ENCODE results near the gene FBXO45. TPM values are rescaled to one million over a fixed set of nuclear protein-coding genes. Genes with fewer than 3 reads are reported as not detected.

Gene FBXO45
- total and polyA plus RNA-seq, 2 of the 4 experiments (the other 2 are of a cell fraction): 3.8 to 5.0 TPM

DNA sequence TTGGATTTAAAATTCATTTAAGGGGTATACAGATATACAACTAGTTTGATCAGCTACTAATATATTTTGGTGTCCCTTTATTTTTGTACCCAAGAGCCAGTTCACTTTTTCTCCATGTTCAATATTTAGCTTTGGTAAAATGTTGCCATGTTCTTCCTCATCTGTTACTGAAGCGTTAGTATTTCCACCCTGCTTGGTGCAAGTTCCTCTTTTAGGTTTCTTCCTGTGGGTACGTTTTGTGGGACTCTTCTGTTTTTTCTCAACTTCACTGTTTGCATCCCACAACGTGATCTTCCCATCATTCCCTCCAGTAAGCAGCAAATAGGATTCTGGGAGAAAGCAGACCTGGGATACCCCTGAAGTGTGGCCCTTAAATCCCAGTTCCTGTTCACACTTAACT, 14.3 kb upstream of the FBXO45 start:
- POLR2A ChIA-PET (ENCODE audit: unreplicated experiment): no interaction called here

More for the DNA sequence above, 14.3 kb upstream of the FBXO45 start:
- H2AK5ac ChIP-seq (ENCODE audit: low read depth, low read length): no peak overlapping the region
- no peak overlapping the region for H2BK15ac ChIP-seq (ENCODE audit: low read depth, low read length)
- no peak overlapping the region for H3K4ac ChIP-seq (ENCODE audit: low read depth, low read length)
- in situ Hi-C loops (cut with MboI; ENCODE audit: low sequenced_read_pairs) (no loop called here), dilution Hi-C loops (cut with HindIII; ENCODE audit: low sequenced_read_pairs, unreplicated experiment) (no loop called here), intact Hi-C loops (cut with micrococcal nuclease) (no loop called here)
- H3K27ac ChIP-seq (ENCODE audit: insufficient read depth, low read length): no peak overlapping the region
- no peak for TF ChIP-seq POLR2A (IDR thresholded peaks at IDR 0.05; ENCODE audit: low read depth, low read length)
- TF ChIP-seq RAD21 (IDR thresholded peaks at IDR 0.05; ENCODE audit: low read length): no peak
- DNase-seq: no peak
- no peak overlapping the region for H3K18ac ChIP-seq (ENCODE audit: low read depth, low read length)
- 100% methylated on average over 1 of the region's 3 CpGs; no CpG with 5 or more reads in 1 of the 2 experiments for WGBS, 2 experiments (ENCODE audit: extremely low coverage in 2 of 2, insufficient read length in 1 of 2)
- no peak overlapping the region for H3K4me2 ChIP-seq (ENCODE audit: low read depth, low read length)
- no peak overlapping the region for H2BK5ac ChIP-seq (ENCODE audit: low read depth, low read length, poor library complexity, severe bottlenecking)
- no peaks in the 10 kb centered on the region for H4K20me1 ChIP-seq (ENCODE audit: insufficient read depth, low read length)
- no peak for ATAC-seq (ENCODE audit: low read depth)
- peaks cover 5% of the 10 kb centered on the region; the same call in 1 of the 2 replicates for H3K9me3 ChIP-seq (ENCODE audit: control insufficient read depth, insufficient read depth, low read length)
- H4K91ac ChIP-seq (ENCODE audit: insufficient read depth, low read depth, low read length): no peak overlapping the region
- 0 out of 2 replicates have a peak, but pooled peaks cover 4% of the 10 kb centered on the region for H3K36me3 ChIP-seq (ENCODE audit: control insufficient read depth, insufficient read depth, low read length)
- no peak overlapping the region for H3K14ac ChIP-seq (replicated peaks; ENCODE audit: low read depth, low read length)
- CTCF ChIA-PET: no interaction called here
- no peak overlapping the region for H3K56ac ChIP-seq (ENCODE audit: extremely low read depth, insufficient read depth, low read length)
- no peak overlapping the region for H2AK9ac ChIP-seq (replicated peaks; ENCODE audit: low read depth, low read length, poor library complexity)
- H3K79me1 ChIP-seq (ENCODE audit: low read depth in 1 of 2, low read length in 2 of 2): peaks cover 4 to 10% of the 10 kb centered on the region in 2 experiments; a peak in 2 of 4 replicates
- no peak overlapping the region for H2BK20ac ChIP-seq (ENCODE audit: low read depth, low read length)
- no peak overlapping the region for H3K4me3 ChIP-seq (ENCODE audit: insufficient read depth, low read depth, low read length)
- H3K23ac ChIP-seq (ENCODE audit: low read depth, low read length): no peak overlapping the region
- BruUV-seq (replicated peaks): no TSS peak
- H4K5ac ChIP-seq (ENCODE audit: low read depth, low read length): no peak overlapping the region
- no peaks in the 10 kb centered on the region for H3K4me1 ChIP-seq (ENCODE audit: control insufficient read depth, insufficient read depth, low read length)
- H3K9me1 ChIP-seq (ENCODE audit: insufficient read depth, low read length): peaks cover 1% of the 10 kb centered on the region
- H4K8ac ChIP-seq (ENCODE audit: low read depth in 2 of 2, low read length in 2 of 2): no peak overlapping the region
- H2AFZ ChIP-seq (replicated peaks; ENCODE audit: low read length, poor library complexity): no peak overlapping the region
- H2BK120ac ChIP-seq (ENCODE audit: low read depth, low read length): no peak overlapping the region
- no peak overlapping the region for H3K9ac ChIP-seq (ENCODE audit: low read depth, low read length)
- H3K27me3 ChIP-seq (ENCODE audit: control insufficient read depth, insufficient read depth, low read length): no peaks in the 10 kb centered on the region
